Liver (tissue), 9 donors: ENCODE data around the gene BRSK2. TPM values are rescaled to one million over a fixed set of nuclear protein-coding genes. Genes with fewer than 3 reads are reported as not detected.
"Not testable (repeated sequence)": the region's sequence is repeated elsewhere in the genome, so short reads cannot be mapped to it uniquely, and the experiment has no call there.

Experiments
- DNase-seq: peaks from one replicate; pipeline ENCODE4 v3.0.0-alpha.2; 2017; ENCODE audit warnings: low spot score
- H3K27ac ChIP-seq, 2 donors: one replicate each; pipeline ENCODE4 v1.7.0; 2013; ENCODE audit warnings: inconsistent platforms in 2 of 2, low read length in 2 of 2, control low read depth in 1 of 2, low read depth in 1 of 2, mild to moderate bottlenecking in 1 of 2
- H3K27me3 ChIP-seq, 4 donors: one replicate each; pipeline versions ENCODE4 v1.6.1 to v1.7.0; 2013; ENCODE audit warnings: low read length in 3 of 4, inconsistent platforms in 1 of 4, mild to moderate bottlenecking in 1 of 4, moderate library complexity in 1 of 4; ENCODE audit not compliant: control insufficient read depth in 4 of 4, insufficient read depth in 4 of 4
- H3K36me3 ChIP-seq, 4 donors: one replicate each; pipeline versions ENCODE4 v1.6.1 to v1.7.0; 2013; ENCODE audit warnings: low read length in 3 of 4, mild to moderate bottlenecking in 3 of 4, low read depth in 1 of 4, moderate library complexity in 1 of 4; ENCODE audit not compliant: control insufficient read depth in 4 of 4, insufficient read depth in 3 of 4
- H3K4me1 ChIP-seq, 4 donors: one replicate each; pipeline versions ENCODE4 v1.6.1 to v1.7.0; 2013; ENCODE audit warnings: low read length in 3 of 4, mild to moderate bottlenecking in 3 of 4, moderate library complexity in 1 of 4; ENCODE audit not compliant: control insufficient read depth in 4 of 4, insufficient read depth in 4 of 4
- H3K4me3 ChIP-seq, 3 donors: one replicate each; pipeline versions ENCODE4 v1.6.1 to v1.7.0; 2013; ENCODE audit warnings: low read length in 3 of 3, control low read depth in 1 of 3, low read depth in 1 of 3, mild to moderate bottlenecking in 1 of 3
- H3K9ac ChIP-seq, 2 donors: one replicate each; pipeline ENCODE4 v1.7.0; 2013; ENCODE audit warnings: low read length in 2 of 2, mild to moderate bottlenecking in 2 of 2, moderate library complexity in 2 of 2, control low read depth in 1 of 2, low read depth in 1 of 2
- H3K9me3 ChIP-seq, 4 donors: one replicate each; pipeline versions ENCODE4 v1.6.1 to v1.7.0; 2013; ENCODE audit warnings: low read length in 3 of 4; ENCODE audit not compliant: control insufficient read depth in 4 of 4
- EGR1 ChIP-seq, 2 donors: IDR thresholded peaks; 2 replicates each; pipeline ENCODE4 v1.6.1; 2016 to 2018; ENCODE audit warnings: antibody characterized with exemption in 2 of 2, low read depth in 2 of 2
- FOXA1 ChIP-seq: IDR thresholded peaks from 2 replicates; pipeline ENCODE4 v1.6.1; 2016; ENCODE audit warnings: antibody characterized with exemption
- FOXA2 ChIP-seq: IDR thresholded peaks from 2 replicates; pipeline ENCODE4 v1.6.1; 2016; ENCODE audit warnings: antibody characterized with exemption
- HNF4A ChIP-seq, 2 donors: conservative IDR thresholded peaks; 2 replicates each; pipeline ENCODE4 v1.6.1; 2016; ENCODE audit warnings: antibody characterized with exemption in 2 of 2, mild to moderate bottlenecking in 2 of 2
- JUND ChIP-seq, 2 donors: IDR thresholded peaks; 2 replicates each; pipeline ENCODE4 v1.6.1; 2016; ENCODE audit warnings: antibody characterized with exemption in 2 of 2
- NR2F2 ChIP-seq: IDR thresholded peaks from 2 replicates; pipeline ENCODE4 v1.6.1; 2016; ENCODE audit warnings: antibody characterized with exemption
- RXRA ChIP-seq, 2 donors: IDR thresholded peaks; 2 replicates each; pipeline ENCODE4 v1.6.1; 2017 to 2018; ENCODE audit warnings: antibody characterized with exemption in 2 of 2, mild to moderate bottlenecking in 1 of 2
- SP1 ChIP-seq: IDR thresholded peaks from 2 replicates; pipeline ENCODE4 v1.6.1; 2018; ENCODE audit warnings: antibody characterized with exemption, mild to moderate bottlenecking
- YY1 ChIP-seq: IDR thresholded peaks from 2 replicates; pipeline ENCODE4 v1.6.1; 2016; ENCODE audit warnings: antibody characterized with exemption, mild to moderate bottlenecking
- WGBS: extraction: QIAGEN DNeasy Blood & Tissue Kit; methylation state at CpG from one replicate; pipeline ENCODE4 v1.1.7; 2013; 5-methylcytosine and 5-hydroxymethylcytosine counted together
- polyA plus RNA-seq, 2 donors: library from polyadenylated mRNA; stranded (reverse) in 1 of 2; unstranded in 1 of 2; fragments of 200-250 nt in 1 of 2; fragments of >200 nt in 1 of 2; fragmentation: Nextera tagmentation in 1 of 2; extraction: Ambion mirVana in 1 of 2; gene quantifications; one replicate each; pipeline versions ENCODE4 v1.2.1 to v1.2.3, GENCODE V29; 2013 to 2015
- total RNA-seq, 2 donors: library from RNA; depleted of rRNA; stranded (reverse); fragments of >200 nt; gene quantifications; one replicate each; pipeline ENCODE4 v1.2.3, GENCODE V29; 2014
- TF ChIP-seq, protein P1 (sequence below): IDR thresholded peaks from 2 replicates; pipeline ENCODE4 v1.6.1; 2016; ENCODE audit warnings: antibody characterized with exemption
- TF ChIP-seq, protein P2 (sequence below): IDR thresholded peaks from 2 replicates; pipeline ENCODE4 v1.6.1; 2016; ENCODE audit warnings: antibody characterized with exemption
- TF ChIP-seq, protein P3 (sequence below): fragments of 150-350 bp; IDR thresholded peaks from 2 replicates; pipeline ENCODE4 v1.5.1; 2017; ENCODE audit warnings: improper control_type of control experiment, low read depth, low read length; ENCODE audit not compliant: missing input control
- donor health status: healthy.
- donor health status: healthy.
- donor health status: healthy.
- donor health status: healthy.
- donor health status: healthy.

The BRSK2 gene
- total and polyA plus RNA-seq, 4 donors: 0.05 to 0.17 TPM; not detected in 2

DNA sequence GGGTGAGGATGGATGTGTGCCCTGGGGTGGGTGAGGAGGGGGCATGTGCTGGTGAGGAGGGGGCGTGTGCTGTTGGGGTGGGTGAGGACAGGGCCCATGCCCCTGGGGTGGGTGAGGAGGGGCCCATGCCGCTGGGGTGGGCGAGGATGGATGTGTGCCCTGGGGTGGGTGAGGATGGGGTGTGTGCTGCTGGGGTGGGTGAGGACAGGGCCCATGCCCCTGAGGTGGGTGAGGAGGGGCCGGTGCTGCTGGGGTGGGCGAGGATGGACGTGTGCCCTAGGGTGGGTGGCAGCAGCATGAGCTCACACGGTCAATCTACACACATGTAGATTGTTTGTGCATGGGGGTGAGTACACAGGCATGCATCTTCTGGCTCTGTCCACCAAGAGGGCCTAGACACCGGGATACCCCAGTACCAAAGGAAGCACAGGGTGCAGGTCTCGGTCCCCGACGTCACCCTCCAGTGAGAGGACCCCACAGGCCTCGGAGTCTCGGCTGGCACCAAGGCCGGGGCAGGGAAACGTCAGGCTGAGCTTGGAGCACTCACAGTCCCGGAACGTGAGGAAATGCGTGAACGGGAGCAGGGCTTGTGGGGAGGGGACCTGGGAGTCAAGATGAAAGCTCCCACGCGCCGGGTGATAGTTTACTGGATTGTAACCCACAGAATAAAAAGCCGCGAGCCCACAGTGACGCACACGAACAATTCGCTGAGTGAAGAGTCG, 42.9 kb upstream of the BRSK2 start (continued):
- TF ChIP-seq NR2F2 (no peak), FOXA2 (no peak), YY1 (no peak)
- TF ChIP-seq, protein P1, sequence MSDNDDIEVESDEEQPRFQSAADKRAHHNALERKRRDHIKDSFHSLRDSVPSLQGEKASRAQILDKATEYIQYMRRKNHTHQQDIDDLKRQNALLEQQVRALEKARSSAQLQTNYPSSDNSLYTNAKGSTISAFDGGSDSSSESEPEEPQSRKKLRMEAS: no peak
- TF ChIP-seq, protein P2, sequence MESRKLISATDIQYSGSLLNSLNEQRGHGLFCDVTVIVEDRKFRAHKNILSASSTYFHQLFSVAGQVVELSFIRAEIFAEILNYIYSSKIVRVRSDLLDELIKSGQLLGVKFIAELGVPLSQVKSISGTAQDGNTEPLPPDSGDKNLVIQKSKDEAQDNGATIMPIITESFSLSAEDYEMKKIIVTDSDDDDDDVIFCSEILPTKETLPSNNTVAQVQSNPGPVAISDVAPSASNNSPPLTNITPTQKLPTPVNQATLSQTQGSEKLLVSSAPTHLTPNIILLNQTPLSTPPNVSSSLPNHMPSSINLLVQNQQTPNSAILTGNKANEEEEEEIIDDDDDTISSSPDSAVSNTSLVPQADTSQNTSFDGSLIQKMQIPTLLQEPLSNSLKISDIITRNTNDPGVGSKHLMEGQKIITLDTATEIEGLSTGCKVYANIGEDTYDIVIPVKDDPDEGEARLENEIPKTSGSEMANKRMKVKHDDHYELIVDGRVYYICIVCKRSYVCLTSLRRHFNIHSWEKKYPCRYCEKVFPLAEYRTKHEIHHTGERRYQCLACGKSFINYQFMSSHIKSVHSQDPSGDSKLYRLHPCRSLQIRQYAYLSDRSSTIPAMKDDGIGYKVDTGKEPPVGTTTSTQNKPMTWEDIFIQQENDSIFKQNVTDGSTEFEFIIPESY: no peak

DNA sequence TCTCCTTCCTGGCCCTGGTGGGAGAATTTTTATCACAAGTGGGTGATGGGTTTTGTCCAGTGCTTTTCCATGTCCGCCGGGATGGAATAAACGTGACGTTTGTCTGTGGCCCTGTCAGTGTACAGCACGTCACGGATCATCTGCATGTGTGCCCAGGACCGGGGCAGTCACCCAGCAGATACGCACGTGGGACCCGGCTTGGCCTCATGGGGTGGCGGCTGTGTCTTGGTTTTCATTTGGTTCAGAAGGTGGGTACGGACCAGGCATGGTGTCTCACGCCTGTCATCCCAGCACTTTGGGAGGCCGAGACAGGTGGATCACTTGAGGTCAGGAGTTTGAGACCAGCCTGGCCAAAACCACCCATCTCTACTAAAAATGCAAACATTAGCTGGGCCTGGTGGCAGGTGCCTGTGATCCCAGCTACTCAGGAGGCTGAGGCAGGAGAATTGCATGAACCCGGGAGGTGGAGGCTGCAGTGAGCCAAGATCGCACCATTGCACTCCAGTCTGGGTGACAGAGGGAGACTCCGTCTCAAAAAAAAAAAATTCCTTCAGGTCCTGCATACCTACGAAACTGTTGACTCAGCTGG, 42.2 kb upstream of the BRSK2 start:
- not testable (repeated sequence) for H3K4me3 ChIP-seq, H3K9me3 ChIP-seq

DNA sequence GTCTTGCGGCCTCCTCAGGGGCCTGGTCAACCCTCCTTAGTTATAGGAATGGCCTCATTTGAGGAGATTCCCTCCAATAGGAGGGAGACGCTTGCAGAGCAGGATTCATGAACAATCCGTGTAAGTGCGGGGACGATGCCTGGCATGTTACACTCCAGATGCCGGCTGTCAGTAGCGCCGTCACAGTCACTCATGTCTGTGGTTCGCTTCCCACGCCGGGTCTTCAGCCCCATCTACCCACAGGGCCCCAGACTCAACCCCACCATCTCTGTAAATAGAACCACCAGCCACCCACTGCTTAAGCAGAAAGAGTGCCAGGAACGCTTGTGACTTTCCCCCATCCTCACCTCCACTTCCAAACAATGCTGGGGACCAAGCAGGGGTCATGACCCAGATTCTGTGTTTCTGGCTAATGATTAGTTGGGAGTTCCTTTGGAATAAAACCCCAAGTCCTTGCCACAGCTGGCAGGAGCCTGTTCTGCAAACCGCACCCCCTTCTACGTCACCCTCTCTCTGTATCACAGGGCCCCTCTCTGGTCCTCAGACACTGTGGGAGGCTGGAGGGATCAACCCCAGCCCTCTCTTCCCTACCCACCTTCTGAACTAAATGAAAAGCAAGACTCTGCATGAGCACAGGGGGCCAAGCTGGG, 41.5 kb upstream of the BRSK2 start:
- DNase-seq: no peak
- H3K9me3 ChIP-seq: no peaks in the 10 kb centered on the region
- no peaks in the 10 kb centered on the region for H3K4me1 ChIP-seq
- no peak overlapping the region for H3K27ac ChIP-seq
- H3K4me3 ChIP-seq: no peak overlapping the region
- no peaks in the 10 kb centered on the region for H3K27me3 ChIP-seq
- H3K9ac ChIP-seq: no peak overlapping the region
- no peaks in the 10 kb centered on the region for H3K36me3 ChIP-seq
- TF ChIP-seq NR2F2: no peak
- 93% methylated on average over 14 of the region's 14 CpGs for WGBS

More for the DNA sequence above, 42.2 kb upstream of the BRSK2 start:
- H3K27me3 ChIP-seq, DNase-seq, H3K27ac ChIP-seq, H3K9ac ChIP-seq, H3K36me3 ChIP-seq, H3K4me1 ChIP-seq: not testable (repeated sequence)
- 93% methylated on average over 18 of the region's 18 CpGs for WGBS

DNA sequence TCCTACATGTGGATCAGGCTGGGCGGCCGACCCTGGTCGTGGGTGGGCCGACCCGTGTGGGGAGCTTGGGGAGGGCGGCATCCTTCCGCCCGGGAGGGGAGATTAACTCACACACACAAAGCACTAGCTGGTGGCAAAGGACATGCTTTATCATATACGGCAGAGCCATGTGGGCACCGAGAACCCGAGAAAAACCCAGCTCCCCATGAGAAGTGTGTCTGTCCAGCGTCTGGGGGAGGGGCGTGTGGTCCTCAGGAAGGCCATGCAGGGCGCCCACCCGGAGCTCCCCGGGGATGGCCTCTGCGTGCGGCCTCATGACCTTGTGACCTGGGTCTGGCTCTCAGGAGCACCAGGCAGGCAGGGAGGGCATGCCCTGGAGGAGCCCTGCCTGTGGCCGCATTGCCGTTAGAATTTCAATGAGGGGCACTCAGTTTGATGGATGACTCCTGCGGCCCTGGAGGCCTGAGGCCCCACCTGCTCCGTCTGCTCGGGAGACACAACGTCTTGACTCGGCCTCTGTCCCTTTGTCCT, 40.9 kb upstream of the BRSK2 start:
- no peak overlapping the region for H3K4me3 ChIP-seq
- TF ChIP-seq FOXA1: no peak
- TF ChIP-seq SP1: no peak
- no peak for TF ChIP-seq JUND (IDR thresholded peaks at IDR 0.05)
- no peak for TF ChIP-seq RXRA (IDR thresholded peaks at IDR 0.05)
- TF ChIP-seq, protein P3, sequence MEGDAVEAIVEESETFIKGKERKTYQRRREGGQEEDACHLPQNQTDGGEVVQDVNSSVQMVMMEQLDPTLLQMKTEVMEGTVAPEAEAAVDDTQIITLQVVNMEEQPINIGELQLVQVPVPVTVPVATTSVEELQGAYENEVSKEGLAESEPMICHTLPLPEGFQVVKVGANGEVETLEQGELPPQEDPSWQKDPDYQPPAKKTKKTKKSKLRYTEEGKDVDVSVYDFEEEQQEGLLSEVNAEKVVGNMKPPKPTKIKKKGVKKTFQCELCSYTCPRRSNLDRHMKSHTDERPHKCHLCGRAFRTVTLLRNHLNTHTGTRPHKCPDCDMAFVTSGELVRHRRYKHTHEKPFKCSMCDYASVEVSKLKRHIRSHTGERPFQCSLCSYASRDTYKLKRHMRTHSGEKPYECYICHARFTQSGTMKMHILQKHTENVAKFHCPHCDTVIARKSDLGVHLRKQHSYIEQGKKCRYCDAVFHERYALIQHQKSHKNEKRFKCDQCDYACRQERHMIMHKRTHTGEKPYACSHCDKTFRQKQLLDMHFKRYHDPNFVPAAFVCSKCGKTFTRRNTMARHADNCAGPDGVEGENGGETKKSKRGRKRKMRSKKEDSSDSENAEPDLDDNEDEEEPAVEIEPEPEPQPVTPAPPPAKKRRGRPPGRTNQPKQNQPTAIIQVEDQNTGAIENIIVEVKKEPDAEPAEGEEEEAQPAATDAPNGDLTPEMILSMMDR: no peak
- no peak for TF ChIP-seq FOXA2
- TF ChIP-seq EGR1 (IDR thresholded peaks at IDR 0.05; ENCODE audit: low read depth in 2 of 2): no peak
- TF ChIP-seq HNF4A (conservative IDR thresholded peaks at IDR 0.05): no peak
- H3K27me3 ChIP-seq: no peaks in the 10 kb centered on the region
- no peaks in the 10 kb centered on the region for H3K9me3 ChIP-seq
- H3K27ac ChIP-seq: no peak overlapping the region
- H3K36me3 ChIP-seq: no peaks in the 10 kb centered on the region
- 51% methylated on average over 25 of the region's 25 CpGs for WGBS
- no peaks in the 10 kb centered on the region for H3K4me1 ChIP-seq
- DNase-seq: no peak
- no peak overlapping the region for H3K9ac ChIP-seq
